GM19099 (cell line): ENCODE results near the gene BRD4.

Experiments
- POLR2A ChIP-seq: IDR thresholded peaks from 3 replicates; pipeline ENCODE4 v1.6.1; 2011; ENCODE audit warnings: low read depth; ENCODE audit not compliant: insufficient read length; ENCODE audit errors: extremely low read depth

BRD4 gene

GRCh38 chr19:15323496-15324235 lies 8.7 kb downstream of the BRD4 start:
- no peak for TF ChIP-seq POLR2A

- no peak for TF ChIP-seq POLR2A
Measured at GRCh38 chr19:15321739-15322138, 10.6 kb downstream of the BRD4 start.

GRCh38 chr19:15320116-15320515 lies 12.2 kb downstream of the BRD4 start:
- TF ChIP-seq POLR2A, result no peak

- no peak for TF ChIP-seq POLR2A
Measured at GRCh38 chr19:15318241-15318691, 14.1 kb downstream of the BRD4 start.

GRCh38 chr19:15317392-15318071 lies 14.8 kb downstream of the BRD4 start:
- no peak for TF ChIP-seq POLR2A

- no peak for TF ChIP-seq POLR2A
Measured at GRCh38 chr19:15316498-15316897, 15.8 kb downstream of the BRD4 start.

- TF ChIP-seq POLR2A, result no peak
Measured at GRCh38 chr19:15315101-15315500, 17.2 kb downstream of the BRD4 start.

GRCh38 chr19:15313649-15314279 lies 18.6 kb downstream of the BRD4 start:
- no peak for TF ChIP-seq POLR2A

GRCh38 chr19:15307169-15307568 lies 25.2 kb downstream of the BRD4 start:
- no peak for TF ChIP-seq POLR2A

GRCh38 chr19:15305582-15306334 lies 26.6 kb downstream of the BRD4 start:
- no peak for TF ChIP-seq POLR2A

- no peak for TF ChIP-seq POLR2A
Measured at GRCh38 chr19:15304140-15304705, 28.1 kb downstream of the BRD4 start.

GRCh38 chr19:15303105-15303780 lies 29.1 kb downstream of the BRD4 start:
- TF ChIP-seq POLR2A, result no peak

- TF ChIP-seq POLR2A, result no peak
Measured at GRCh38 chr19:15300533-15301197, 31.7 kb downstream of the BRD4 start.
